ENCODE data around the gene ADARB2. TPM values are rescaled to one million over a fixed set of nuclear protein-coding genes. Genes with fewer than 3 reads are reported as not detected.
A peak's percentile ranks its signal among the peaks of the same experiment; 100 is the strongest.

Gene ADARB2
- total and polyA plus RNA-seq, 2 donors = 0.66 to 2.5 TPM

DNA sequence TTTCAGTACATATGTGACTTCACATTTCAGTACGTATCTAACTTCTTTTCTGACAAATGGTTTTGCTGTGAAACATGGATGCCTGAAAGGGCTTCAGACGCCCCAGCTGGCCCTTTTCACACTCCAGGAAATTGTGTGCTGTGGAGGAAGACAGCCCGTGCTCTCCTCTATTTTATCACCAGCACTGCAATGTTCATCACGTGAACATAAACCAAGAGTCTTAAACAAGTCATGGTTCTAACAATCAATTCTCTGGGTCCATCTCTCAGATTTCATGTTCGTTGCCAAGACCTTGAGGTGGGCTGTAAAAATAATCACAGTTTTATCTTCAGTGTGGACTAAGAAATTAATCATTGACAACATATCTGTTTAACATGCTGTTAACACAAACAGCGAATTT, 539.9 kb downstream of the ADARB2 start:
- WGBS = 61% methylated on average over 6 of the region's 6 CpGs
- Histone ChIP-seq H3K4me1 (ENCODE audit: control insufficient read depth in 2 of 2, insufficient read depth in 2 of 2, low read length in 2 of 2) (no peaks in the 10 kb centered on the region), H3K27ac (ENCODE audit: low read depth in 1 of 2, low read length in 1 of 2) (no peak overlapping the region), H3K36me3 (ENCODE audit: control insufficient read depth in 2 of 2, insufficient read depth in 2 of 2, low read length in 1 of 2) (no peaks in the 10 kb centered on the region), H3K4me3 (ENCODE audit: low read length in 2 of 2) (no peak overlapping the region), H3K27me3 (ENCODE audit: control insufficient read depth in 2 of 2, insufficient read depth in 1 of 2, low read length in 1 of 2) (peaks cover 0 to 10% of the 10 kb centered on the region in 2 donors), H3K9me3 (ENCODE audit: control insufficient read depth in 2 of 2, insufficient read depth in 1 of 2, low read length in 1 of 2) (no peaks in the 10 kb centered on the region)
- no peak for DNase-seq (ENCODE audit: low read depth in 6 of 9, low spot score in 9 of 9)

DNA sequence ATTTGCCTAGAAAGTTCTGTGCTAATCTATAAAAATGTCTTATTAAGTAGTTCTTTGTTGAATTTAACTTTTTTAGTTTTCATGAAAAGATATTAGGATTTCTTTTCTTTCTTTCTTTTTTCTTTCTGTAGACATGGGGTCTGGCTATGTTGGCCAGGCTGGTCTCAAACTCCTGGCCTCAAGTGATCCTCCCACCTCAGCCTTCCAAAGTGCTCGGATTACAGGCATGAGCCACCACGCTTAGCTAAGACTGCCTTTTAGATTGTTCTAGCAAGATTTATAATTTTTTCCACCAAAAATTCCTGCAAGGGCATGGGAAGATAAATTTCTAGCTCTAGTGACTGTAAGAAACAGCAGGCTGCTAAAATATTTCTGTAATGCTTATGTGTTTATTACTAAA, 540.7 kb downstream of the ADARB2 start:
- Histone ChIP-seq H3K4me1 (ENCODE audit: control insufficient read depth in 2 of 2, insufficient read depth in 2 of 2, low read length in 2 of 2) (no peaks in the 10 kb centered on the region), H3K36me3 (ENCODE audit: control insufficient read depth in 2 of 2, insufficient read depth in 2 of 2, low read length in 1 of 2) (no peaks in the 10 kb centered on the region), H3K4me3 (ENCODE audit: low read length in 2 of 2) (no peak overlapping the region), H3K9me3 (ENCODE audit: control insufficient read depth in 2 of 2, insufficient read depth in 1 of 2, low read length in 1 of 2) (no peaks in the 10 kb centered on the region), H3K27ac (ENCODE audit: low read depth in 1 of 2, low read length in 1 of 2) (no peak overlapping the region), H3K27me3 (ENCODE audit: control insufficient read depth in 2 of 2, insufficient read depth in 1 of 2, low read length in 1 of 2) (peaks cover 0 to 10% of the 10 kb centered on the region in 2 donors)
- 93% methylated on average over 2 of the region's 2 CpGs for WGBS
- no peak for DNase-seq (ENCODE audit: low read depth in 6 of 9, low spot score in 9 of 9)

GRCh38 chr10:1195828-1196227, 541.5 kb downstream of the ADARB2 start:
- whole genome bisulfite sequencing = 81% methylated on average over 9 of the region's 9 CpGs
- Histone ChIP-seq H3K27me3 (ENCODE audit: control insufficient read depth in 2 of 2, insufficient read depth in 1 of 2, low read length in 1 of 2) (peaks cover 0 to 10% of the 10 kb centered on the region in 2 donors), H3K27ac (ENCODE audit: low read depth in 1 of 2, low read length in 1 of 2) (no peak overlapping the region), H3K9me3 (ENCODE audit: control insufficient read depth in 2 of 2, insufficient read depth in 1 of 2, low read length in 1 of 2) (no peaks in the 10 kb centered on the region), H3K36me3 (ENCODE audit: control insufficient read depth in 2 of 2, insufficient read depth in 2 of 2, low read length in 1 of 2) (no peaks in the 10 kb centered on the region), H3K4me3 (ENCODE audit: low read length in 2 of 2) (no peak overlapping the region), H3K4me1 (ENCODE audit: control insufficient read depth in 2 of 2, insufficient read depth in 2 of 2, low read length in 2 of 2) (no peaks in the 10 kb centered on the region)
- no peak for DNase-seq (ENCODE audit: low read depth in 6 of 9, low spot score in 9 of 9)

GRCh38 chr10:1194161-1194560, 543.2 kb downstream of the ADARB2 start:
- Histone ChIP-seq H3K27me3 (ENCODE audit: control insufficient read depth in 2 of 2, insufficient read depth in 1 of 2, low read length in 1 of 2) (peaks cover 0 to 8% of the 10 kb centered on the region in 2 donors), H3K9me3 (ENCODE audit: control insufficient read depth in 2 of 2, insufficient read depth in 1 of 2, low read length in 1 of 2) (peaks cover 0 to 1% of the 10 kb centered on the region in 2 donors), H3K36me3 (ENCODE audit: control insufficient read depth in 2 of 2, insufficient read depth in 2 of 2, low read length in 1 of 2) (no peaks in the 10 kb centered on the region), H3K4me3 (ENCODE audit: low read length in 2 of 2) (no peak overlapping the region), H3K4me1 (ENCODE audit: control insufficient read depth in 2 of 2, insufficient read depth in 2 of 2, low read length in 2 of 2) (no peaks in the 10 kb centered on the region), H3K27ac (ENCODE audit: low read depth in 1 of 2, low read length in 1 of 2) (no peak overlapping the region)
- 84% methylated on average over 7 of the region's 7 CpGs for WGBS
- no peak for DNase-seq (ENCODE audit: low read depth in 6 of 9, low spot score in 9 of 9)

GRCh38 chr10:1193561-1193960, 543.8 kb downstream of the ADARB2 start:
- WGBS = 48% methylated on average over 4 of the region's 4 CpGs
- peak in 1 of 9 donors; percentile 7 for DNase-seq (ENCODE audit: low read depth in 6 of 9, low spot score in 9 of 9)
- peaks cover 0 to 9% of the 10 kb centered on the region in 2 donors for H3K27me3 ChIP-seq (ENCODE audit: control insufficient read depth in 2 of 2, insufficient read depth in 1 of 2, low read length in 1 of 2)
- no peaks in the 10 kb centered on the region for H3K4me1 ChIP-seq (ENCODE audit: control insufficient read depth in 2 of 2, insufficient read depth in 2 of 2, low read length in 2 of 2)
- H3K4me3 ChIP-seq (ENCODE audit: low read length in 2 of 2) = no peak overlapping the region
- peaks cover 0 to 1% of the 10 kb centered on the region in 2 donors for H3K9me3 ChIP-seq (ENCODE audit: control insufficient read depth in 2 of 2, insufficient read depth in 1 of 2, low read length in 1 of 2)
- no peaks in the 10 kb centered on the region for H3K36me3 ChIP-seq (ENCODE audit: control insufficient read depth in 2 of 2, insufficient read depth in 2 of 2, low read length in 1 of 2)
- H3K27ac ChIP-seq (ENCODE audit: low read depth in 1 of 2, low read length in 1 of 2) = no peak overlapping the region

GRCh38 chr10:1191752-1192151, 545.6 kb downstream of the ADARB2 start:
- Histone ChIP-seq H3K9me3 (ENCODE audit: control insufficient read depth in 2 of 2, insufficient read depth in 1 of 2, low read length in 1 of 2) (peaks cover 0 to 1% of the 10 kb centered on the region in 2 donors), H3K4me3 (ENCODE audit: low read length in 2 of 2) (no peak overlapping the region), H3K27me3 (ENCODE audit: control insufficient read depth in 2 of 2, insufficient read depth in 1 of 2, low read length in 1 of 2) (peaks cover 0 to 7% of the 10 kb centered on the region in 2 donors), H3K27ac (ENCODE audit: low read depth in 1 of 2, low read length in 1 of 2) (no peak overlapping the region), H3K4me1 (ENCODE audit: control insufficient read depth in 2 of 2, insufficient read depth in 2 of 2, low read length in 2 of 2) (no peaks in the 10 kb centered on the region), H3K36me3 (ENCODE audit: control insufficient read depth in 2 of 2, insufficient read depth in 2 of 2, low read length in 1 of 2) (no peaks in the 10 kb centered on the region)
- 87% methylated on average over 7 of the region's 7 CpGs for WGBS
- no peak for DNase-seq (ENCODE audit: low read depth in 6 of 9, low spot score in 9 of 9)

DNA sequence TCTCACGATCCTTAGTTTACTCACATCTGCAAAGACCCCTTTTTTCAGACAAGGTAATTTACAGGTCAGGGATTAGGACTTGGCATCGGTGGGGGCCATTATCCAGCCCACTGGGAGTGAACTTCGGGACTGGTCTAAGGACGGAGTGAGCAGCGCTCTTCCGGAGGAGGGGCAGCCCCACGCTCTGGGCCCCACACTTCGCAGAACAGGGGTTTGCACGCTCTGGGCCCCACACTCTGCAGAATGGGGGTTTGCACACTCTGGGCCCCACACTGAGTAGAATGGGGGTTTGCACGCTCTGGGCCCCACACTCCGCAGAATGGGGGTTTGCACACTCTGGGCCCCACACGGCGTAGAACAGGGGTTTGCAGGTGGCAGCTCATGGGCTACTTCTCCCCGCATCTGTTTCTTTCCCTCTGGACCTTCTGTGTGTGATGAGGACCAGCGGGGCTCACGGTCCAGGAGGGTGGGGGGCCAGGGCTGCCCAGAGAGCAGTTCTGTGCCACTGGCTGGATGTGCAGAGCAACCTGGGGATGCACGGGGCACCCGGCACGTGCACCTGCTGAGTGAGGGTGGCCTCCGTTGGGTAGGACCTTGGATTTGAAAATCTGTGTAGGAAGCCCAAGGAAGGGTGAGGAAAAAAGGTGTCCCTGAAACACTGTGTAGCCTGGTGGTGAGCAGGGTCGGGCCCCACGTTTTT, 546.4 kb downstream of the ADARB2 start:
- Histone ChIP-seq H3K9me3 (ENCODE audit: control insufficient read depth in 2 of 2, insufficient read depth in 1 of 2, low read length in 1 of 2) (peaks cover 0 to 1% of the 10 kb centered on the region in 2 donors), H3K36me3 (ENCODE audit: control insufficient read depth in 2 of 2, insufficient read depth in 2 of 2, low read length in 1 of 2) (no peaks in the 10 kb centered on the region), H3K27ac (ENCODE audit: low read depth in 1 of 2, low read length in 1 of 2) (no peak overlapping the region), H3K4me1 (ENCODE audit: control insufficient read depth in 2 of 2, insufficient read depth in 2 of 2, low read length in 2 of 2) (no peaks in the 10 kb centered on the region), H3K4me3 (ENCODE audit: low read length in 2 of 2) (no peak overlapping the region), H3K27me3 (ENCODE audit: control insufficient read depth in 2 of 2, insufficient read depth in 1 of 2, low read length in 1 of 2) (peaks cover 0 to 5% of the 10 kb centered on the region in 2 donors)
- 96% methylated on average over 22 of the region's 22 CpGs for WGBS
- DNase-seq (ENCODE audit: low read depth in 6 of 9, low spot score in 9 of 9) = no peak

- WGBS = 96% methylated on average over 12 of the region's 12 CpGs
- Histone ChIP-seq H3K4me3 (ENCODE audit: low read length in 2 of 2) (no peak overlapping the region), H3K9me3 (ENCODE audit: control insufficient read depth in 2 of 2, insufficient read depth in 1 of 2, low read length in 1 of 2) (peaks cover 0 to 1% of the 10 kb centered on the region in 2 donors), H3K27me3 (ENCODE audit: control insufficient read depth in 2 of 2, insufficient read depth in 1 of 2, low read length in 1 of 2) (peaks cover 0 to 2% of the 10 kb centered on the region in 2 donors), H3K36me3 (ENCODE audit: control insufficient read depth in 2 of 2, insufficient read depth in 2 of 2, low read length in 1 of 2) (no peaks in the 10 kb centered on the region), H3K27ac (ENCODE audit: low read depth in 1 of 2, low read length in 1 of 2) (no peak overlapping the region), H3K4me1 (ENCODE audit: control insufficient read depth in 2 of 2, insufficient read depth in 2 of 2, low read length in 2 of 2) (no peaks in the 10 kb centered on the region)
- DNase-seq (ENCODE audit: low read depth in 6 of 9, low spot score in 9 of 9) = no peak
These were observed 547.3 kb downstream of the ADARB2 start for GRCh38 chr10:1190052-1190395.

GRCh38 chr10:1189166-1190051, 547.9 kb downstream of the ADARB2 start:
- Histone ChIP-seq H3K4me3 (ENCODE audit: low read length in 2 of 2) (no peak overlapping the region), H3K27ac (ENCODE audit: low read depth in 1 of 2, low read length in 1 of 2) (no peak overlapping the region), H3K36me3 (ENCODE audit: control insufficient read depth in 2 of 2, insufficient read depth in 2 of 2, low read length in 1 of 2) (no peaks in the 10 kb centered on the region), H3K9me3 (ENCODE audit: control insufficient read depth in 2 of 2, insufficient read depth in 1 of 2, low read length in 1 of 2) (peaks cover 0 to 1% of the 10 kb centered on the region in 2 donors), H3K27me3 (ENCODE audit: control insufficient read depth in 2 of 2, insufficient read depth in 1 of 2, low read length in 1 of 2) (peaks cover 0 to 3% of the 10 kb centered on the region in 2 donors), H3K4me1 (ENCODE audit: control insufficient read depth in 2 of 2, insufficient read depth in 2 of 2, low read length in 2 of 2) (no peaks in the 10 kb centered on the region)
- 93% methylated on average over 22 of the region's 26 CpGs for WGBS
- no peak for DNase-seq (ENCODE audit: low read depth in 6 of 9, low spot score in 9 of 9)

Measured in thymus (tissue), 11 donors.